Transverse colon (tissue), 4 donors: ENCODE measurements around the gene P3H1. TPM values are rescaled to one million over a fixed set of nuclear protein-coding genes. Genes with fewer than 3 reads are reported as not detected.

Experiments
- DNase-seq: peaks from one replicate; pipeline ENCODE4 v3.0.0-alpha.2; 2019
- H3K27ac ChIP-seq, 4 donors: fragments of 200-600 bp; sonication (generic); 2 replicates each; pipeline ENCODE4 v1.5.1; 2016 to 2018; ENCODE audit warnings: inconsistent platforms in 4 of 4
- H3K27me3 ChIP-seq: fragments of 200-600 bp; sonication (generic); 2 replicates; pipeline ENCODE4 v1.5.1; 2017; ENCODE audit warnings: inconsistent platforms
- H3K36me3 ChIP-seq, 4 donors: fragments of 200-600 bp; sonication (generic); 2 replicates each; pipeline ENCODE4 v1.5.1; 2017 to 2019; ENCODE audit warnings: inconsistent platforms in 4 of 4
- H3K4me1 ChIP-seq, 4 donors: fragments of 200-600 bp; sonication (generic); 2 replicates each; pipeline ENCODE4 v1.5.1; 2017 to 2020; ENCODE audit warnings: inconsistent platforms in 4 of 4
- H3K4me3 ChIP-seq, 4 donors: fragments of 200-600 bp; sonication (generic); 1 replicate in 1 of 4; 2 replicates in 3 of 4; pipeline versions ENCODE4 v1.5.1 to v1.6.1; 2017 to 2019; ENCODE audit warnings: inconsistent platforms in 4 of 4
- H3K9me3 ChIP-seq, 2 donors: fragments of 200-600 bp; sonication (generic); 2 replicates each; pipeline ENCODE4 v1.5.1; 2017 to 2019; ENCODE audit warnings: inconsistent platforms in 2 of 2
- CTCF ChIP-seq, 5 experiments: fragments of 200-600 bp in 3 of 5; fragments of 450-650 bp in 2 of 5; sonication (generic) in 3 of 5; IDR thresholded peaks; 1 replicate in 2 of 5; 2 replicates in 3 of 5; pipeline ENCODE4 v1.5.1; 2016 to 2017; ENCODE audit warnings: antibody characterized with exemption in 5 of 5, inconsistent platforms in 3 of 5, mild to moderate bottlenecking in 2 of 5, moderate library complexity in 1 of 5
- EP300 ChIP-seq: sonication (generic); formaldehyde crosslinking; IDR thresholded peaks from one replicate; pipeline ENCODE4 v1.6.1; 2017; ENCODE audit warnings: antibody characterized with exemption, low read depth
- POLR2A ChIP-seq: fragments of 450-650 bp; IDR thresholded peaks from one replicate; pipeline ENCODE4 v1.6.1; 2016; ENCODE audit warnings: antibody characterized with exemption, mild to moderate bottlenecking, moderate library complexity
- POLR2AphosphoS5 ChIP-seq, 3 donors: sonication (generic); formaldehyde crosslinking; IDR thresholded peaks; one replicate each; pipeline ENCODE4 v1.6.1; 2016; ENCODE audit warnings: antibody characterized with exemption in 3 of 3
- whole genome bisulfite sequencing, 2 donors: methylation state at CpG; one replicate each; pipeline ENCODE4 v1.1.5; 2018; ENCODE audit warnings: low coverage in 1 of 2; 5-methylcytosine and 5-hydroxymethylcytosine counted together
- in situ Hi-C, 4 donors: fragments of 200-750 bp; cut with MboI; loops; one replicate each; pipeline versions ENCODE4 v1.15.0 to v1.15.1; 2017; ENCODE audit warnings: low sequenced_read_pairs in 3 of 4, low pct_ligation_motif_present in 1 of 4, low pct_unique_long_range_greater_than_20kb in 1 of 4
- intact Hi-C: fragments of 100-400 bp; cut with DNase I; formaldehyde crosslinking; loops from one replicate; pipeline ENCODE4 v1.15.1; 2023; ENCODE audit warnings: low total_unique reads
- total RNA-seq, 4 donors: library from RNA; depleted of rRNA; stranded (reverse); fragments of >200 nt; gene quantifications; one replicate each; pipeline ENCODE4 v1.1.0, GENCODE V29; 2016

P3H1 gene
- total RNA-seq, 4 donors from 2014 or later = 8.7 to 37.2 (median 10.2) TPM

DNA sequence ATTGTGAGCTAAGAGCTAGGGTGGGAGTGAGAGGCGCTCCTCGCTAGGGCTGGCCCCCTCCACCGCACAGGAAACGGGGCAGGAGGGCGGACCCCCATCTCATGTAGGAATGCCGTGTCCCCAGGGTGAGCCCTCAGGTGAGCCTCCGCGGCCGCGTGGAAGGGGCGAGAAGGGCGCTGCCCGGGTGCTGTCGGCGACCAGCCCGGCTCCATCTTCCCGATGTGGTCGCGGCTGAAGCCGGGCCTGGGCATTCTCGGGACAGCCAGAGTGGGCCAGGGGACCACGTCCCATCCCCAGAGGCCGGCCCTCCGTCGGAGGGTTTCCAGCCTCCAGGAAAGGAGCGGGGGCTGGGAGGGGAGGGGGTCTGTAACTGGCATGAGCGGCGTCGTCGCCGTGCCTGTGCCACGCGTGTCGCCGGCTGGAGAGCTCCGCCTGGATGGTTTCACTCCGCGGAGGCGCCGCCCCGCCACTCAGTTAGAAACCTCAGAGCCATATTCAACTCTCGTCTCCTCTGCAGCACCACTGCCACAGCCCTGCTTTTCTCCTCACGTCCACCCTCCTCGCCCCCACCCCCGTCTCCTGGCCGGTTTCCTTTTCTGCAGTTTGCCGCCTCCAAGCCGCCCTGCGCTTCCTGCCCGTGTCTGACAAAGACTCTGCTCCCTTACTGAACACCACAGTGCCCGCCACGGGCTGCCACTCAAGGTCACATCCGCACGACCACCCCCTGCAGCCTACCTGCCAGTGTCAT is 18.3 kb upstream of the P3H1 start, which contains the start of gene TMEM269:
TMEM269 (plus strand) TSS at position 46 of the 748 bp plus-strand sequence. CDS start 4,903 bp downstream, outside the sequence.
- Histone ChIP-seq H3K27me3 (peaks cover 11% of the 10 kb centered on the region), H3K9me3 (no peaks in the 10 kb centered on the region), H3K36me3 (peaks cover 0 to 5% (median 0%) of the 10 kb centered on the region in 4 donors), H3K27ac (no peak within 1 kb of the TSS), H3K4me3 (peak within 1 kb of the TSS; percentile 11 to 45 (median 26)), H3K4me1 (peaks cover 0 to 11% (median 6%) of the 10 kb centered on the region in 4 donors)
- WGBS, 2 donors = 0 to 31% methylated on average over 2 to 32 of the region's 54 CpGs
- peak; percentile 13 for DNase-seq
- TF ChIP-seq POLR2A (no peak), POLR2AphosphoS5 (IDR thresholded peaks at IDR 0.05) (no peak), CTCF (IDR thresholded peaks at IDR 0.05) (no peak), EP300 (no peak)
- intact Hi-C loops (no loop called here), in situ Hi-C loops (loop anchor here in 1 of 4 donors (25.0 kb wide), 1 partner anchor 277 kb away; no protein-coding TSS in a partner anchor)

DNA sequence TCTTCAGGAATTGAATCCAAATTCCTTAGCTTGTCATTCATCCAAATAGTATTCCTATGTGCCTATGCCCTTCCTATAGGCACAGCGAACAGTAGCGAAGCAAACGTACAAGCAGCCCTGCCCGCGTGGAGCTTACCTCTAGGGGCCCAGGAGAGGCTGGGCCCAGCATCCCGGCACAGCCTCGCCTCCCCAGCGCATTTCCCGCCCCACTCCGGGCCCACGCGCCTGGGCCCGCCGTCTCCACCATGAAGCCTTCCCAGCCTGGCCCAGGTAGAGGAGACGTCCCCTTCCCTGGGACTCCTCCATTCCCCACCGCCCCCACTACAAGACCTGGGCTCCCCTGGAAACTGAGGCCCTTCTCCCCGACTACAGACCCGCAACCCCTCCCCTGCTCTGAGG is 17.7 kb upstream of the P3H1 start:
- Histone ChIP-seq H3K36me3 (peaks cover 0 to 5% (median 0%) of the 10 kb centered on the region in 4 donors), H3K4me3 (peak overlapping the region in 1 of 4 donors; percentile 45), H3K27ac (no peak overlapping the region), H3K27me3 (peaks cover 11% of the 10 kb centered on the region), H3K9me3 (no peaks in the 10 kb centered on the region), H3K4me1 (peaks cover 0 to 11% (median 6%) of the 10 kb centered on the region in 4 donors)
- TF ChIP-seq EP300 = no peak
- TF ChIP-seq POLR2A = no peak
- no peak for TF ChIP-seq POLR2AphosphoS5 (IDR thresholded peaks at IDR 0.05)
- no peak for TF ChIP-seq CTCF (IDR thresholded peaks at IDR 0.05)
- intact Hi-C loops = no loop called here
- in situ Hi-C loops = loop anchor here in 1 of 4 donors (25.0 kb wide), 1 partner anchor 278 kb away; no protein-coding TSS in a partner anchor
- no peak for DNase-seq
- whole genome bisulfite sequencing, 2 donors = 92% methylated on average over 18 of the region's 18 CpGs; no CpG with 5 or more reads in 1 of the 2 donors

DNA sequence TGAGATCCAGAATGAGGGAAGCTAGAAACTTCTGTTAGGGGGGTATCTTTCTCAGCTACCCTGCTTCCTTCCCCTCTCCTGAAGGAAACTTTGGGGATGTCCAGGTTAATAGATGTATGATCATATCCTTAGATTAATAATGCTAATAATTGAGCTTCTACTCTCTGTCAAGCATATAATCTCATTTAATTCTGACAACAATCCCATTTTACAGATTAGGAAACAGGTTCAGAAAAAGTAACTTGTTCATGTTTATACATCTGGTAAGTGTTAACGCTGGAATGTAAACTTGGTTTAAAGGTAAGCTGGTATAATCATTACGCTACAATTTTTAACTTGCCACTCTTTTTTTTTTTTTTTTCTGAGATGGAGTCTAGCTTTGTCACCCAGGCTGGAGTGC is 16.3 kb upstream of the P3H1 start:
- intact Hi-C loops = no loop called here
- 93 to 96% methylated on average over 2 of the region's 2 CpGs for WGBS, 2 donors
- H3K36me3 ChIP-seq = peaks cover 0 to 5% (median 0%) of the 10 kb centered on the region in 4 donors
- in situ Hi-C loops = loop anchor here in 1 of 4 donors (25.0 kb wide), 1 partner anchor 279 kb away; no protein-coding TSS in a partner anchor
- no peaks in the 10 kb centered on the region for H3K9me3 ChIP-seq
- no peak for DNase-seq
- no peak overlapping the region for H3K27ac ChIP-seq
- H3K27me3 ChIP-seq = peaks cover 11% of the 10 kb centered on the region
- no peak overlapping the region for H3K4me3 ChIP-seq
- TF ChIP-seq POLR2A (no peak), EP300 (no peak), CTCF (IDR thresholded peaks at IDR 0.05) (no peak), POLR2AphosphoS5 (IDR thresholded peaks at IDR 0.05) (no peak)
- H3K4me1 ChIP-seq = peaks cover 0 to 11% (median 6%) of the 10 kb centered on the region in 4 donors

DNA sequence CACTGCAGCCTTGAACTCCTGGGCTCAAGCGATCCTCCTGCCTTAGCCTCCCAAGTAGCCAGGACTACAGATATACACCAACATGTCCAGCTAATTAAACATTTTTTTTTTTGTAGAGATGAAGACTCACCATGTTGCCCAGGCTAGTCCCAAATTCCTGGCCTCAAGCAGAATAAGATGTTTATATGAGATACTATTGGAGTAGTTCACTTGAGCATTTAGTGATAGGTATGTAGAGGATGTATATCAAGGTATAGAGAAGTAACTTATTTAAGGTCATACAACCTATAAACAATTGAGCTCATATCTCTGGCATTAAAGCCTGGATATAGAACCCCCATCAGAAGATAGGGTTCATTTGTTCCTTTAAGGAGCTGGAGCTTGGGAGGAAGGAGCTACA is 13.3 kb upstream of the P3H1 start:
- DNase-seq = no peak
- Histone ChIP-seq H3K4me3 (no peak overlapping the region), H3K27me3 (no peaks in the 10 kb centered on the region), H3K9me3 (no peaks in the 10 kb centered on the region), H3K27ac (no peak overlapping the region), H3K36me3 (peaks cover 0 to 26% (median 11%) of the 10 kb centered on the region in 4 donors), H3K4me1 (peaks cover 0 to 5% (median 4%) of the 10 kb centered on the region in 4 donors)
- no peak for TF ChIP-seq CTCF (IDR thresholded peaks at IDR 0.05)
- TF ChIP-seq POLR2AphosphoS5 (IDR thresholded peaks at IDR 0.05) = no peak
- intact Hi-C loops (no loop called here), in situ Hi-C loops (loop anchor here in 1 of 4 donors (25.0 kb wide), 1 partner anchor 282 kb away; no protein-coding TSS in a partner anchor)
- 100% methylated on average over 1 of the region's 1 CpG for WGBS, 2 donors
